GM12878 (cell line): Measurements from ENCODE around the gene FYB1. TPM values are rescaled to one million over a fixed set of nuclear protein-coding genes. Genes with fewer than 3 reads are reported as not detected.

Experiments used
- ATAC-seq: fragments of 200-7000 bp; cut with Tn5 transposase; 3 replicates; pipeline ENCODE4 v1.9.1; 2020; ENCODE audit warnings: mild to moderate bottlenecking, moderate library complexity
- BruUV-seq: library from RNA; stranded (reverse); fragments of 400-500 nt; replicated peaks from 2 replicates; lab custom pipeline; 2021; lab: Mats Ljungman, UMichigan
- CTCF ChIA-PET: fragments of 300-600 bp; sonication (Branson Sonifier 250); formaldehyde crosslinking; extraction: SDS; loops from one replicate; lab custom pipeline; 2021; ENCODE audit warnings: inconsistent platforms; lab: Yijun Ruan, JAX
- POLR2A ChIA-PET: fragments of 350-600 bp; formaldehyde crosslinking; extraction: SDS; loops from one replicate; lab custom pipeline; 2021; ENCODE audit warnings: inconsistent platforms; lab: Charles Lee
- RAD21 ChIA-PET: fragments of 300-600 bp; sonication (Branson Sonifier 250); formaldehyde crosslinking; loops from one replicate; lab custom pipeline; 2023; ENCODE audit warnings: antibody characterized with exemption; ENCODE audit not compliant: unreplicated experiment; lab: Charles Lee
- SMC1A ChIA-PET: fragments of 300-600 bp; sonication (Branson Sonifier 250); formaldehyde crosslinking; loops from one replicate; lab custom pipeline; 2023; ENCODE audit not compliant: unreplicated experiment, uncharacterized antibody; lab: Charles Lee
- DNase-seq: peaks from one replicate; pipeline ENCODE4 v3.0.0-alpha.2; 2011; ENCODE audit warnings: low read depth, low spot score
- FAIRE-seq: peaks from 3 replicates; lab custom pipeline; 2011; peaks lifted over from hg19 to GRCh38; lab: Jason Lieb, UNC
- H2AFZ ChIP-seq: 2 replicates; pipeline ENCODE4 v1.6.0; 2011; ENCODE audit warnings: low read depth, low read length, control low read depth; ENCODE audit not compliant: control insufficient read depth
- H3K27ac ChIP-seq: 2 replicates; pipeline ENCODE4 v1.5.1; 2011; ENCODE audit warnings: control low read depth; ENCODE audit not compliant: control insufficient read depth, insufficient read depth
- H3K27me3 ChIP-seq, 2 experiments: replicated peaks in 1 of 2; 2 replicates each; pipeline versions ENCODE4 v1.6.0 to v1.6.1; 2011; ENCODE audit warnings: low read length in 1 of 2; ENCODE audit not compliant: control insufficient read depth in 2 of 2, insufficient read depth in 2 of 2
- H3K36me3 ChIP-seq, 2 experiments: 2 replicates each; pipeline ENCODE4 v1.5.1; 2011; ENCODE audit warnings: low read length in 1 of 2; ENCODE audit not compliant: control insufficient read depth in 2 of 2, insufficient read depth in 2 of 2
- H3K4me1 ChIP-seq: 2 replicates; pipeline ENCODE4 v1.6.1; 2011; ENCODE audit warnings: mild to moderate bottlenecking, low read length, moderate library complexity, mixed read lengths; ENCODE audit not compliant: control insufficient read depth, insufficient read depth
- H3K4me2 ChIP-seq: 2 replicates; pipeline ENCODE4 v1.6.0; 2011; ENCODE audit warnings: control low read depth; ENCODE audit not compliant: control insufficient read depth, insufficient read depth
- H3K4me3 ChIP-seq: fragments of 200-600 bp; sonication (generic); 2 replicates; pipeline ENCODE4 v1.5.1; 2016
- H3K79me2 ChIP-seq: 2 replicates; pipeline ENCODE4 v1.6.0; 2011; ENCODE audit warnings: low read length; ENCODE audit not compliant: control insufficient read depth, insufficient read depth
- H3K9ac ChIP-seq: 2 replicates; pipeline ENCODE4 v1.8.0; 2011; ENCODE audit warnings: low read length, control low read depth, mixed read lengths; ENCODE audit not compliant: control insufficient read depth, insufficient read depth
- H3K9me3 ChIP-seq: replicated peaks from 3 replicates; pipeline ENCODE4 v1.5.1; 2011; ENCODE audit warnings: mild to moderate bottlenecking, low read length; ENCODE audit not compliant: control insufficient read depth, insufficient read depth
- H4K20me1 ChIP-seq: 2 replicates; pipeline ENCODE4 v1.6.0; 2011; ENCODE audit not compliant: control insufficient read depth, insufficient read depth
- ETV6 ChIP-seq, 2 experiments: fragments of 450-650 bp in 1 of 2; IDR thresholded peaks in 1 of 2; conservative IDR thresholded peaks in 1 of 2; 2 replicates each; pipeline ENCODE4 v1.6.1; 2014; ENCODE audit warnings: antibody characterized with exemption in 1 of 2, borderline replicate concordance in 1 of 2, low read depth in 1 of 2, mild to moderate bottlenecking in 1 of 2, moderate library complexity in 1 of 2
- EZH2 ChIP-seq: IDR thresholded peaks from 2 replicates; pipeline ENCODE4 v1.6.1; 2012; ENCODE audit warnings: low read depth, mild to moderate bottlenecking, control low read depth, inconsistent platforms, low read length, borderline replicate concordance; ENCODE audit not compliant: control insufficient read depth
- HDGF ChIP-seq: fragments of 450-650 bp; IDR thresholded peaks from 2 replicates; pipeline ENCODE4 v1.6.1; 2016; ENCODE audit warnings: antibody characterized with exemption
- JUNB ChIP-seq: IDR thresholded peaks from 2 replicates; pipeline ENCODE4 v1.6.1; 2016; ENCODE audit warnings: antibody characterized with exemption, mild to moderate bottlenecking
- JUND ChIP-seq: IDR thresholded peaks from 2 replicates; pipeline ENCODE4 v1.6.1; 2012; ENCODE audit warnings: low read depth, mild to moderate bottlenecking, low read length, improper control_type of control experiment, moderate library complexity
- MEF2A ChIP-seq: IDR thresholded peaks from 2 replicates; pipeline ENCODE4 v1.6.1; 2011; ENCODE audit warnings: low read depth, mild to moderate bottlenecking, low read length, moderate library complexity; ENCODE audit not compliant: insufficient read depth
- NFXL1 ChIP-seq: fragments of 450-650 bp; IDR thresholded peaks from 2 replicates; pipeline ENCODE4 v1.6.1; 2017; ENCODE audit warnings: antibody characterized with exemption, mild to moderate bottlenecking, borderline replicate concordance
- NR2C1 ChIP-seq: fragments of 450-650 bp; IDR thresholded peaks from 2 replicates; pipeline ENCODE4 v1.6.1; 2017; ENCODE audit warnings: antibody characterized with exemption, mild to moderate bottlenecking, moderate library complexity
- NR2F1 ChIP-seq: fragments of 450-650 bp; conservative IDR thresholded peaks from 2 replicates; pipeline ENCODE4 v1.6.1; 2017; ENCODE audit warnings: mild to moderate bottlenecking
- RFX5 ChIP-seq: IDR thresholded peaks from 2 replicates; pipeline ENCODE4 v1.6.1; 2011; ENCODE audit warnings: low read depth, low read length, improper control_type of control experiment
- RUNX3 ChIP-seq: IDR thresholded peaks from 2 replicates; pipeline ENCODE4 v1.6.1; 2012; ENCODE audit warnings: low read length, inconsistent platforms
- SMARCA5 ChIP-seq: fragments of 450-650 bp; IDR thresholded peaks from 2 replicates; pipeline ENCODE4 v1.6.1; 2017; ENCODE audit warnings: mild to moderate bottlenecking
- SREBF2 ChIP-seq: IDR thresholded peaks from 2 replicates; pipeline ENCODE4 v1.6.1; 2012; ENCODE audit warnings: mild to moderate bottlenecking, low read length
- USF1 ChIP-seq: IDR thresholded peaks from 2 replicates; pipeline ENCODE4 v1.6.1; 2011; ENCODE audit warnings: borderline replicate concordance, low read depth, mild to moderate bottlenecking, moderate library complexity, mixed read lengths, low read length; ENCODE audit not compliant: insufficient read depth; ENCODE audit errors: extremely low read length
- YY1 ChIP-seq: IDR thresholded peaks from 2 replicates; pipeline ENCODE4 v1.6.1; 2011; ENCODE audit warnings: low read depth, mild to moderate bottlenecking, low read length
- ZBTB40 ChIP-seq: fragments of 450-650 bp; IDR thresholded peaks from 2 replicates; pipeline ENCODE4 v1.6.1; 2016; ENCODE audit warnings: mild to moderate bottlenecking, moderate library complexity, borderline replicate concordance
- ZNF592 ChIP-seq: fragments of 450-650 bp; IDR thresholded peaks from 2 replicates; pipeline ENCODE4 v1.6.1; 2017; ENCODE audit warnings: mild to moderate bottlenecking, moderate library complexity
- WGBS: methylation state at CpG from one replicate; pipeline ENCODE4 v1.1.6; 2016; ENCODE audit warnings: low lambda C conversion rate; ENCODE audit not compliant: insufficient replicate concordance, insufficient coverage; ENCODE audit errors: missing lambda C conversion rate; 5-methylcytosine and 5-hydroxymethylcytosine counted together
- in situ Hi-C: fragments of 300-500 bp; cut with MboI; formaldehyde crosslinking; loops from 9 replicates; pipeline ENCODE4 v1.14.3; 2018; ENCODE audit warnings: mixed read lengths
- intact Hi-C: fragments of 100-400 bp; cut with micrococcal nuclease; formaldehyde crosslinking; loops from one replicate; pipeline ENCODE4 v1.14.2; 2022; ENCODE audit not compliant: unreplicated experiment
- polyA plus RNA-seq, 11 experiments: library from polyadenylated mRNA; depleted of rRNA in 4 of 11; unstranded in 6 of 11; stranded (reverse) in 5 of 11; fragments of >200 nt; fragmentation: Nextera tagmentation in 4 of 11; fragmentation: Illumina TruSeq in 1 of 11; extraction: Ambion mirVana in 4 of 11; extraction: Trizol in 1 of 11; gene quantifications; 1 replicate in 1 of 11; 2 replicates in 10 of 11; pipeline versions ENCODE4 v1.2.1 to v1.2.3, GENCODE V29; 2011 to 2016; ENCODE audit warnings: inconsistent platforms in 2 of 11, missing spikeins in 2 of 11, low read depth in 1 of 11
- total RNA-seq, 4 experiments: library from RNA; depleted of rRNA in 3 of 4; stranded (reverse); fragments of >200 nt in 3 of 4; fragmentation: Illumina TruSeq in 1 of 4; extraction: Trizol in 1 of 4; gene quantifications; 2 replicates each; pipeline versions ENCODE4 v1.2.1 to v1.2.3, GENCODE V29; 2013 to 2021

The FYB1 gene
- total and polyA plus RNA-seq, 10 of the 15 experiments (the other 5 are each of a cell fraction or from before 2014, with no cell fraction given): 0.06 to 4.3 (median 0.25) TPM; not detected in 2

GRCh38 chr5:39158127-39158593 lies 61.2 kb downstream of the FYB1 start:
- POLR2A ChIA-PET: no interaction called here
- Histone ChIP-seq H3K9me3 (no peaks in the 10 kb centered on the region), H3K27ac (no peak overlapping the region), H2AFZ (no peak overlapping the region), H3K4me2 (no peak overlapping the region), H3K9ac (no peak overlapping the region), H3K79me2 (no peaks in the 10 kb centered on the region), H4K20me1 (no peaks in the 10 kb centered on the region), H3K4me1 (no peaks in the 10 kb centered on the region), H3K27me3 (no peaks in the 10 kb centered on the region), H3K36me3 (no peaks in the 10 kb centered on the region), H3K4me3 (no peak overlapping the region)
- no TSS peak for BruUV-seq
- CTCF ChIA-PET: no interaction called here
- intact Hi-C loops (no loop called here), in situ Hi-C loops (no loop called here)
- SMC1A ChIA-PET: interaction anchor here (0.6 to 1.8 kb wide), 5 partner anchors 10 to 60 kb away, joined by 3 to 7 read pairs (median 3); no protein-coding TSS in a partner anchor
- DNase-seq: no peak
- WGBS: 41% methylated on average over 4 of the region's 4 CpGs
- RAD21 ChIA-PET: interaction anchor here (1.1 kb wide), 1 partner anchor 59 kb away, joined by 3 read pairs; no protein-coding TSS in a partner anchor
- no peak for FAIRE-seq
- ATAC-seq: no peak
- no peak for TF ChIP-seq SMARCA5
- no peak for TF ChIP-seq SREBF2
- TF ChIP-seq JUND: no peak
- no peak for TF ChIP-seq HDGF
- no peak for TF ChIP-seq ETV6 (conservative IDR thresholded peaks at IDR 0.05 in 1 of 2, IDR thresholded peaks at IDR 0.05 in 1 of 2; ENCODE audit: borderline replicate concordance in 1 of 2, low read depth in 1 of 2)
- no peak for TF ChIP-seq ZBTB40
- TF ChIP-seq ZNF592: no peak
- TF ChIP-seq YY1: no peak
- TF ChIP-seq JUNB: no peak
- TF ChIP-seq NR2F1: no peak
- TF ChIP-seq NR2C1: no peak
- no peak for TF ChIP-seq EZH2
- no peak for TF ChIP-seq RUNX3
- no peak for TF ChIP-seq NFXL1
- no peak for TF ChIP-seq MEF2A
- no peak for TF ChIP-seq USF1
- no peak for TF ChIP-seq RFX5
